ENCODE results near the gene BRI3.

BRI3 gene

GRCh38 chr7:98288064-98288823, 6.8 kb downstream of the BRI3 start:
- TF ChIP-seq FOXA1 (IDR thresholded peaks at IDR 0.05) (no peak), CTBP1 (IDR thresholded peaks at IDR 0.05; ENCODE audit: borderline replicate concordance) (no peak), HDGF (IDR thresholded peaks at IDR 0.05; ENCODE audit: borderline replicate concordance) (no peak), FOXM1 (IDR thresholded peaks at IDR 0.05; ENCODE audit: borderline replicate concordance) (no peak), BHLHE40 (IDR thresholded peaks at IDR 0.05; ENCODE audit: borderline replicate concordance) (no peak), L3MBTL2 (conservative IDR thresholded peaks at IDR 0.05) (no peak), NFRKB (IDR thresholded peaks at IDR 0.05) (no peak), SP1 (IDR thresholded peaks at IDR 0.05) (no peak), TARDBP (IDR thresholded peaks at IDR 0.05) (no peak), ZNF384 (IDR thresholded peaks at IDR 0.05) (no peak)
- DNase-seq (ENCODE audit: extremely low spot score): no peak
- ChIA-PET CTCF (no interaction called here), POLR2A (interaction anchor here (1.2 kb wide), 1 partner anchor 113 kb away, joined by 3 read pairs; the partner anchor contains the start of gene BAIAP2L1)

- no peak for TF ChIP-seq ARNT (IDR thresholded peaks at IDR 0.05)
- no peak for TF ChIP-seq TARDBP (IDR thresholded peaks at IDR 0.05)
- no peak for TF ChIP-seq NFRKB (IDR thresholded peaks at IDR 0.05)
- no peak for TF ChIP-seq ELF4 (IDR thresholded peaks at IDR 0.05)
- no peak for TF ChIP-seq SP1 (IDR thresholded peaks at IDR 0.05)
- no peak for TF ChIP-seq LEF1 (IDR thresholded peaks at IDR 0.05; ENCODE audit: borderline replicate concordance)
- no peak for TF ChIP-seq FOXM1 (IDR thresholded peaks at IDR 0.05; ENCODE audit: borderline replicate concordance)
- no peak for TF ChIP-seq FOXK2 (IDR thresholded peaks at IDR 0.05)
- no peak for DNase-seq (ENCODE audit: extremely low spot score)
- ChIA-PET CTCF (interaction anchor here (1.3 kb wide), 1 partner anchor 111 kb away, joined by 3 read pairs; the partner anchor contains the start of gene BAIAP2L1), POLR2A (interaction anchor here (1.2 kb wide), 1 partner anchor 112 kb away, joined by 3 read pairs; the partner anchor contains the start of gene BAIAP2L1)
Measured at GRCh38 chr7:98289333-98289875, 7.9 kb downstream of the BRI3 start.

- POLR2A ChIA-PET: no interaction called here
- no peak for DNase-seq (ENCODE audit: extremely low spot score)
- no peak for TF ChIP-seq CTBP1 (IDR thresholded peaks at IDR 0.05; ENCODE audit: borderline replicate concordance)
- no peak for TF ChIP-seq TARDBP (IDR thresholded peaks at IDR 0.05)
- no peak for TF ChIP-seq SP1 (IDR thresholded peaks at IDR 0.05)
- TF ChIP-seq ELF4 (IDR thresholded peaks at IDR 0.05): no peak
- no peak for TF ChIP-seq ZNF384 (IDR thresholded peaks at IDR 0.05)
- TF ChIP-seq PKNOX1 (IDR thresholded peaks at IDR 0.05): no peak
- no peak for TF ChIP-seq ARNT (IDR thresholded peaks at IDR 0.05)
- no peak for TF ChIP-seq FOXA1 (IDR thresholded peaks at IDR 0.05)
- TF ChIP-seq NFRKB (IDR thresholded peaks at IDR 0.05): no peak
- TF ChIP-seq FOXM1 (IDR thresholded peaks at IDR 0.05; ENCODE audit: borderline replicate concordance): no peak
- TF ChIP-seq HDGF (IDR thresholded peaks at IDR 0.05; ENCODE audit: borderline replicate concordance): no peak
- no peak for TF ChIP-seq FOXK2 (IDR thresholded peaks at IDR 0.05)
- no peak for TF ChIP-seq L3MBTL2 (conservative IDR thresholded peaks at IDR 0.05)
- TF ChIP-seq BHLHE40 (IDR thresholded peaks at IDR 0.05; ENCODE audit: borderline replicate concordance): no peak
- CTCF ChIA-PET: no interaction called here
Measured at GRCh38 chr7:98291717-98292116, 10.2 kb downstream of the BRI3 start.

GRCh38 chr7:98293265-98293664, 11.8 kb downstream of the BRI3 start:
- DNase-seq (ENCODE audit: extremely low spot score): no peak
- TF ChIP-seq NFRKB (IDR thresholded peaks at IDR 0.05) (no peak), FOXM1 (IDR thresholded peaks at IDR 0.05; ENCODE audit: borderline replicate concordance) (no peak), LEF1 (IDR thresholded peaks at IDR 0.05; ENCODE audit: borderline replicate concordance) (no peak), PKNOX1 (IDR thresholded peaks at IDR 0.05) (no peak), SUZ12 (IDR thresholded peaks at IDR 0.05) (no peak), CTBP1 (IDR thresholded peaks at IDR 0.05; ENCODE audit: borderline replicate concordance) (no peak), ARNT (IDR thresholded peaks at IDR 0.05) (no peak), FOXA1 (IDR thresholded peaks at IDR 0.05) (no peak), BHLHE40 (IDR thresholded peaks at IDR 0.05; ENCODE audit: borderline replicate concordance) (no peak), L3MBTL2 (conservative IDR thresholded peaks at IDR 0.05) (no peak), ELF4 (IDR thresholded peaks at IDR 0.05) (no peak), HDGF (IDR thresholded peaks at IDR 0.05; ENCODE audit: borderline replicate concordance) (no peak), FOXK2 (IDR thresholded peaks at IDR 0.05) (no peak), TARDBP (IDR thresholded peaks at IDR 0.05) (no peak), ZNF384 (IDR thresholded peaks at IDR 0.05) (no peak), SP1 (IDR thresholded peaks at IDR 0.05) (no peak)
- ChIA-PET CTCF (no interaction called here), POLR2A (interaction anchor here (1.0 kb wide), 1 partner anchor 108 kb away, joined by 3 read pairs; the partner anchor contains the start of gene BAIAP2L1)

- CTCF ChIA-PET: interaction anchor here (1.1 kb wide), 1 partner anchor 545 kb away, joined by 4 read pairs; no protein-coding TSS in a partner anchor
- DNase-seq (ENCODE audit: extremely low spot score): no peak
- TF ChIP-seq ELF4 (IDR thresholded peaks at IDR 0.05): no peak
- no peak for TF ChIP-seq HDGF (IDR thresholded peaks at IDR 0.05; ENCODE audit: borderline replicate concordance)
- TF ChIP-seq SUZ12 (IDR thresholded peaks at IDR 0.05): no peak
- TF ChIP-seq FOXA1 (IDR thresholded peaks at IDR 0.05): no peak
- no peak for TF ChIP-seq PKNOX1 (IDR thresholded peaks at IDR 0.05)
- TF ChIP-seq TARDBP (IDR thresholded peaks at IDR 0.05): no peak
- no peak for TF ChIP-seq CTBP1 (IDR thresholded peaks at IDR 0.05; ENCODE audit: borderline replicate concordance)
- TF ChIP-seq ZNF384 (IDR thresholded peaks at IDR 0.05): no peak
- TF ChIP-seq L3MBTL2 (conservative IDR thresholded peaks at IDR 0.05): no peak
- TF ChIP-seq LEF1 (IDR thresholded peaks at IDR 0.05; ENCODE audit: borderline replicate concordance): no peak
- no peak for TF ChIP-seq FOXK2 (IDR thresholded peaks at IDR 0.05)
- no peak for TF ChIP-seq SP1 (IDR thresholded peaks at IDR 0.05)
- TF ChIP-seq FOXM1 (IDR thresholded peaks at IDR 0.05; ENCODE audit: borderline replicate concordance): no peak
- no peak for TF ChIP-seq NFRKB (IDR thresholded peaks at IDR 0.05)
- TF ChIP-seq ARNT (IDR thresholded peaks at IDR 0.05): no peak
- TF ChIP-seq BHLHE40 (IDR thresholded peaks at IDR 0.05; ENCODE audit: borderline replicate concordance): no peak
- POLR2A ChIA-PET: interaction anchor here (1.0 kb wide), 1 partner anchor 107 kb away, joined by 3 read pairs; the partner anchor contains the start of gene BAIAP2L1
Measured at GRCh38 chr7:98293746-98294145, 12.3 kb downstream of the BRI3 start.
